Stimulated activated CD8-positive, alpha-beta memory T cell treated with anti-CD3 and anti-CD28 coated beads, Interleukin-15, amount 100 ng/mL, for 1 hour (primary cell): ENCODE measurements around the gene LMF1.
A peak's percentile ranks its signal among the peaks of the same experiment; 100 is the strongest.

ENCODE experiments used
- DNase-seq: peaks from one replicate; pipeline ENCODE4 v3.0.0-alpha.2; 2020; ENCODE audit warnings: low read depth

LMF1 gene

DNA sequence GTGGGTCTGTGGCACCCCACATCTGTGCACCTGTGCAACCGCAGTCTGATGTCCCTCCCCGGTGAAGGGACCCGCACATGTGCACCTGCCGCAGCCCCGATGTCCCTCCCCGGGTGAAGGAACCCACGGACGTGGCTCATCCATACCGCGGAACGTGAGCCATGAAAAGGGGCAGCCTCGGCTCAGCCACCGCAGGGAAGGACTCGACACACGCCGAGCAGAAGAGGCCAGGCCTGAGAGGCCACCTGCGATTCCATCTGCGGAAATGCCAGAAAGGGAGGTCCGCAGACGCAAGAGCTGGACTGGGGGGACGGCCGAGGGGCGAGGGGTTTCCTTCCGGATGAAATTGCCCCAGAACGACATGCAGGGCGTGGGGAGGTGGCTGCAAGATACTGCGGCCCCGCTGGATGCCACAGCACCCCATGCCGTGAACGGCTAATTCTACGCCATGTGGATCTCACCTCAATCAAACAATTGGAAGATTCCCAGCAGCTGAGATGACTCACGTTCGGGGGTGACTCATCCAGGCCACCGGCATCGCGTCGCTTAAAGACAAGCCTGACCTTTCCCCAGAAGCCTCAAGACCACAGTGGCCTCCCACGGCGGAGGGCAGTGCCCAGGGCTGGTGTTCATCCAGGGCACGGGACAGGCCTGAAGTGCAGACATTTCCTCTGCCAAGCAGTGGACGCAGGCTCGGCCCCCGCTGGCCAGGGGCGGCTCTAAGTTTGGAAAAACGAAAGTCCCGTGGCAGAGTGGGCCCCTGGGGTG is 31.8 kb upstream of the LMF1 start:
- DNase-seq: peak; percentile 49

DNA sequence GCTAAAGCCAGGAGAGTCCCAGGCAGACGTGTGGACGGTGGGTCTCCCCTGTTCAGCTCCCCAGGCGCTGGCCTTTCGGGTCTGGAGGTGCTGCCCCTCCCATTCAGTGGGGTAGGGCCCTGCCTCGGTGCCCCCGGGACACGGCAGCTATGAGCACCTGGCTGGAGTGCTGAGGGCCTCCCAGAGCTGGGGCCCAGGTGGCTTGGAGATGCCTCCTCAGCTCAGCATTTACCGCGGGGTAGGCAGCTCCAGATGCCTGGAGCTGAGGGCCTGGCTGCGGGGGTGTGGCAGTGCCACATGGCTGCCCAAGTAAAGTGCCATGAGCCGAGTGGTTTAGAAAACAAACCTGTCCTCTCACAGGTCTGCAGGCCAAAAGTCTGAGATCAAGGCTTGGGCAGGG is 30.3 kb upstream of the LMF1 start:
- no peak for DNase-seq

DNA sequence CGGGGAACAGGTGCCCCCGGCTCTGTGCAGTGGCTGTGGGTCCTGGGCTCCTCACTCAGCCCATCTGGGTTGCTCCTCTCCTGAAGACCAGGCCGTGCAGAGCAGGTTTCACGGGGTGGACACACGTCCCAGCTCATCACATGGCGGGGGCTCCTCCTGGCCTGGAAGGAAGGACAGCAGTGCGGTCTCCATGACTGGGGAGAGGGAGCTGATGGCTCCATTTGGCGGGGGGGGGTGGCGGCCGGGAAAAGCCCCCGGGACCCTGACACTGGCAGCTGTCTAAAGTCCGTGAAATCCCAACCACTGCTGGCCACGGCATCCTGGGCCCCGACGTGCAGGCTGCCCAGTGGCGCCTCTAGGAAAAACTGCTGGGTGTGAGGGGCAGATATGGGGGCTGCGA is 29.8 kb upstream of the LMF1 start:
- DNase-seq: no peak

DNA sequence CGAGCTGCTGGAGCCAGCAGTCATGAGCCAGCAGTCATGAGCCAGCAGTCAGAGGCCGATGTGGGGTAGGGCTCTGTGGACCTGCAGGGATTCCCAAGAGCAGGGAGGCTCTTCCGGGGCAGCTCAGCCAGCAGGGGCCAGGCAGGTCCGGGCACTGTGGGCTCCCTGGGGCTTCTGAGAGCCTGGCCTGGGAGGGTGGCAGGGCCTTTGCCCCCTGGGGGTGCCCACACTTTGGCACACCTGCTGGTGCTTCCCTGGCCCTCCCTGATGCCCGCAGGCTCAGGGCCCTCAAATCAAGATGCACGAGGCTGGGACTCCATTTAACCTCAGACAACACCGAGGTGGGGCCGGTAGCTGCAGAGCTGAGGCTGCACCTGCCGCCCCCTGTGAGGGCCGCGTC is 28.9 kb upstream of the LMF1 start:
- no peak for DNase-seq

DNA sequence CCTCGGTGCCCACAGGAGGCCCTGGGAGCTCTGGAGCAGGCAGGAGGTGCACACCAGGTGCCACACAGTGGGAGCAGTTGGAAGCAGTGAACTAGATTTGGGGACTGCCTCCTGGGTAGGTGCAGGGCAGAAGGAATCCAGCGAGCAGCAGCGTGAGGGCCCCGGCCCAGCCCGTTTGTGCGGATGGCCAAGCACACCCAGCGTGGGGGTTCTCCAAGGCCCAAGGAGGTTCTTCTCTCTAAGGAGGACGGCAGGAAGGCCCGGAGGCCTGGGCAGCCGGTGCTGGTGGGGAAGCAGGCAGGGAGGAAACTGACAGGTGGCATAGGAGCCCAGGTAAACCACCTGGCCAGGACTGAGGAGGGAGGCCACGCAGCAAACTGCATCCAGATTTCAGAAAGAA is 27.8 kb upstream of the LMF1 start:
- DNase-seq: no peak

DNA sequence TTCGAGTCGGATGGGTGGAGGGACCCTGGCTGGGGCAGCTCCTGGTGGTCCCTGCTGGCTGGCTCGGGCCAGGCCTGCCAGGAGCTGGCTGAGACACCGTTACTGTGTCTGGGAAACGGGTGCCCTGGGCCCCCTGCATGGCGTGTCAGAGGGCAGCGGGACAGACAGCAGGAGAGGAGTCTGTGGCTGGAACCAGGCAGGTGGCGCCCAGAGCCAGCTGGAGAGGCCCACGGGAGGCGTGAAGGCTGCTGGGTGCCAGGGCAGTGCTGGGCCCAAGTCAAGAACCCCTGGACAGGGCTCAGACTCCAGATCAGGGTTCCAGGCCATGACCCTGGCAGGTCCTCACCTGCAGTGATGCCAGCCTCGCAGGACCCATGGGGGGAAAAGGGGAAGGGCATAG is 27.4 kb upstream of the LMF1 start:
- no peak for DNase-seq

DNA sequence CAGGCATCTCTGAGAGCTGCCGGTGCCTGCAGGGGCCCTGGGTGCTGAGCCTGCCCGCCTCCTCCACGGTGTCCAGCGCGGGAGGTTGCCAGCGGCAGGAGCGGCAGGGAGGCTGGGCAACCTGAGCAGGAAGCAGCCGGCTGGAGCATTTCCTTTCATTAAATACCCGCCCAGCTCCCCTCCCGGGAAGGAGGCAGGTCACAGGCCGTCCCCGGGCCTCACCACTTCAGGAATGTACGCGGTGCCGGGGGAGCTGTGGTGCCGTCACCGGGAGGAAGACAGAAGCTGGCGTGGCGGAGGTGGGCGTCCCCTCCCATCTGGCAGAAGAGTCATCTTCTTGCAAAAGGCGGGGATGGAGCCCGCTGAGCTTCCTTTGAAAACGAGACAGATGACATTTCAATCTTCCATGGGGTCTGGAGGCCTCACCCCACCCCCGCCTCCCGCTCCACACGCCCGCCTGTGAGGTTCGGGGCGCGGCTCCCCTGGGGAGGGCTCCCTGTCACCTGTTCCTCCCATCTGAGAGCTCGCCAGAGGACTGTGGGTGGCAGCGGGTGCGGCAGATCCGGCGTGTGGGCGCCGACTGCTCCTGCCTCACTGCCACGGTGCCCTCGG is 26.8 kb upstream of the LMF1 start:
- DNase-seq: peak; percentile 27

DNA sequence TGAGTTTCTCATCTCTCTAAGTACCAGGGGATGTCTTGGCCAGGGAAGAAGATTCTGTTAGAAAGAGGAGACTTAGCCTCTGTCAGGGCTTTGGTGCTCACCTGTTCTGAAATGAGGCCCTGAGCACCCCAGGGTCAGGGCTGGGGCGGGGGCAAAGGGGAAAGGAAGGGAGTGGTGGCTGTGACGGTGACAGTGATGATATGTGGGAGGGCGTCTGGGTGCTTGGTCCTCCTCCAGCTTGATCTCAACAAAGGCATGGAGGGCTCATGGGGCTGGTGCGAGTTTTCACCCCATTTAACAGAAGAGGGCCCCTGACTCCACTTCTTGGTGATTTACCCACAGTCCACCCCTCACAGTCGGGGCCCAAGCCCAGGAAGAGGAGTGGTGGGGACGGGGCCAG is 25.9 kb upstream of the LMF1 start:
- DNase-seq: no peak

DNA sequence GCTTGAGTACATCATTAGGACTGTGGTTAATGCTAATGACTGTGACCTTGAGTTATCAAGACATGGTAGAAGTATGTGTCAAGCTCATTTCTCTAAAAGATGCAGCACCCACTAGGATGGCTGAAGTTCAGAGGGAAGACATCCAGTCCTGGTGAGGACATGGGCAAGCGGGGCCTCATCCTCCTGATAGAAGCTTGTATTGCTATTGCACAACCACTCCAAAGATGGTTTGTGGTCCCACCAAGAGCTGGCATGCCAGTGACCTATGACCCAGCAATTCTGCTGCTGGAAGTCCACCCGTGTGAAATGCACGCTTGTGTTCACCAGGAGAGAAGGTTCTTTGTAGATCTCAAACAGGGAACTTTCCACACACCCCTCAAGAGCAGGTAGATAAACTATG is 25.0 kb upstream of the LMF1 start:
- DNase-seq: no peak

DNA sequence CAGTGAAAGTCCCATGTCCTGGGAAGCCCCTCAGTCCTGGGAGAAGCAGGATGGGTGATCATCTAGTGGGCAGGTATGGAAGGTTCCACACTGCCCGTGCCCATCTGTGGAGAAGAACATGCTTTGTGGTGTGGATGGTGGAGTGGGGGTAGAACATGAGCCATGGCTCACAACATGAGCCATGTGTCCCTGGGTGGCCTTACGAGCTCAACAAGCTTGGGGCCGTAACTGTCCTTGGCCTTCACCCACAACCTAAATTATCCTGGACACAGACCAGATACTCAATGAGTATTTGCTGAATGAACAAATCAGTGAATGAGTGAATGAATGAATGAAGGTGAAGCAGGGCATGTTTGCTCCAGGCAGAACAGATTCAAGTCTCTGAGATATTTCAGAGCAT is 24.3 kb upstream of the LMF1 start:
- DNase-seq: no peak

DNA sequence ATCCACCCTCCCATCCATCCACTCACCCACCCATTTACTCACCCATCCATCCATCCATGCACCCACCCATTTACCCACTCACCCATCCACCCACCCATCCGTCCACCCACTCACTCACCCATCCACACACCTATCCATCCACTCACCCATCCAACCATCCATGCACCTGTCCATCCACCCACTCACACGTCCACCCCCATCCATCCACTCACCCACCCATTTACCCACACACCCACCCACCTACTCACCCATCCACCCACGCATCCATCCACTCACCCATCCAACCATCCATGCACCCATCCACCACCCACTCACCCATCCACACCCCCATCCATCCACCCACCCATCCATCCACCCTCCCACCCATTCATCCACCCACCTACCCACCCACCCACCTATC is 22.9 kb upstream of the LMF1 start:
- DNase-seq: no peak

DNA sequence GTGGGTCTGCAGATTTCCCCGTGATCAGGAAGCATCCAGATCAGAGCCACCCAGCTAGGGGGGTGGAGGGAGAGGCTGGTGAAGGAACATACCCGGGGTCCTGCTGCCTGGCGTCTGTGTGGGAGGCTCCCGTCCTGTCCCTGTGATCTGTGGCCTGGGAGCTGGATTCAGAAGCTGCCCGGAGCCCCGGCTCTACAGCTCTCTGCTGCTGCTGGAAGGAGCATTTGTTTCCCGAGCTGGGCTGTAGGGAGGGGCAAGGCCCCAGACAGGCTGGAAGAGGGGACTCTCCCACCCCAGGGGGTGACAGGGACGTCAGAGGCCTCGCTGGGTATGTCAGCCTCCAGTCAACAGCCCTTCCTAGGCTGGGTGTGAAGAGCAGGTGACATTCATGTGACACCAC is 21.0 kb upstream of the LMF1 start:
- no peak for DNase-seq

DNA sequence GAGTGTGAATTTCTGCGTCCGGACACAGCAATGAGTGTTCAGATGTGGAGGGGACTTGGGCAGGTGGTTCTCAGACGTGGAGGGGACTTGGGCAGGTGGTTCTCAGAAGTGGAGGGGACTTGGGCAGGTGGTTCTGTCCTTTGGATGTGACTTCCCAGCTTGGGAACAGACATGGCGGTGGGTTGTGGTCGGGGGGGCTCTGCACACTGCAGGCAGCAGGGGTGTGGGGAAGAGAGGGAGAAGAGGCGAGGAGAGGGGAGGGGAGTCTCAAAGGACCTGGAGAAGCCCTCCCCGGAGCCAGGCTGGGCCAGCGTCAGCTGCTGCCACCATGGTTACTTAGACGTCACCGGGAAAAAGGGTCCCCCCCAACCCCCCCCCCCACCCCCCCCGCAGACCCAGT is 20.6 kb upstream of the LMF1 start:
- no peak for DNase-seq

DNA sequence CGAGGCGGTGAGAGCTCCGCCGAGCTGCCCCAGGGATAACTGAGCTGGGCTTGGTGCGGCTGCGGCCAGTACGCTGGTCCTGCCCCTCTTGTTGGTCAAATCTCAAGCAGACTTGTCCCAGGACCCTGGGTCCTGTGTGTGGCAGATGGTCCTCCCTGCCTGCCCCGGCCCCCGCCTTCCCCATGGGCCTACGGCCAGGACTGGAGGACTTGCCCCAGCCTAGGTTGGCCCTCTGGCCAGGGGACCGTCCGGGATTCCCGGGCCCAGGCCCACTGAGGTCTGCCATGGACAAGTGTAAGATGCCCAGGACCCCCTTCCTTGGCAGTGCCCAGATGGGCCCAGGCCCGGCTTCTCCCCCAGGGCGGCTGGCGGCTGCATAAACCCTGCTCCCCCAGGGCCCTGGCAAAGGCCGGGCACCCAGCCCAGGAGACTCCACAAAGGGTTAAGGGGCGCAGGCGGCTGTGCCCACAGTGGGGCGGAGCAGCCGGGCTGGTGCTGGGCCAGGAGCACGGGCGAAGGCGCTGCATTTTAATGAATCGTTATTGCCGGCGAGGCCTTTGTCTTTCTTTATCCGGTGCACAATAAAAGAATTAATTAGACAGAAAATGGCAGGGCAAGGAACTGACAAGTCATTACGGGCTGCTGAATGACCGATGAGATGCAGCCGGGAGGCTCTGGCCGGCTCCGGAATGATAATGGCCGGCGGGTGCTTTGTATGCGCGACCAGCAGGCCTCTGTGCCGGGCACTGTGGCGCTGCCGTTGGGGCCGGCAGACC is 19.9 kb upstream of the LMF1 start:
- DNase-seq: no peak

DNA sequence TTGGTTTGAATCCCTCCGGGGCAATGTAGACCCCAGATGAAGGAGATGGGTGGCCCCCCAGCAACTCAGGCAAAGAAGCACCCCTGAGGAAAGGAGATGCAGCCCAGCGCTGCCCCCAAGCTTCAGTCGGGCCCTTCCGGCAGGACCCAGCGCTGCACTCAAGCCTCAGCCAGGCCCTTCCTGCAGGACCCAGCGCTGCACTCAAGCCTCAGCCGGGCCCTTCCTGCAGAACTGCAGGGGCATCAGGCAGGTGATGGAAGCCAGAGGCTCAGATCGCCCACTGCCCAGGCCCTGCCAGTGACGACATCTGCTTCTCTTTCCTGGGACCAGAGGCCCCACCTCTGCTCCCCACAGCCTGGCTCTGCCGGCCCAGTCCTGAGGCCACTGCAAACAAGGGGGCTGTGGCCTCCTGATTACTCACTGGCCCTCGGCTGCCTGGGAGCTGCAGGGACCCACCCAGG is 18.6 kb upstream of the LMF1 start:
- DNase-seq: no peak

DNA sequence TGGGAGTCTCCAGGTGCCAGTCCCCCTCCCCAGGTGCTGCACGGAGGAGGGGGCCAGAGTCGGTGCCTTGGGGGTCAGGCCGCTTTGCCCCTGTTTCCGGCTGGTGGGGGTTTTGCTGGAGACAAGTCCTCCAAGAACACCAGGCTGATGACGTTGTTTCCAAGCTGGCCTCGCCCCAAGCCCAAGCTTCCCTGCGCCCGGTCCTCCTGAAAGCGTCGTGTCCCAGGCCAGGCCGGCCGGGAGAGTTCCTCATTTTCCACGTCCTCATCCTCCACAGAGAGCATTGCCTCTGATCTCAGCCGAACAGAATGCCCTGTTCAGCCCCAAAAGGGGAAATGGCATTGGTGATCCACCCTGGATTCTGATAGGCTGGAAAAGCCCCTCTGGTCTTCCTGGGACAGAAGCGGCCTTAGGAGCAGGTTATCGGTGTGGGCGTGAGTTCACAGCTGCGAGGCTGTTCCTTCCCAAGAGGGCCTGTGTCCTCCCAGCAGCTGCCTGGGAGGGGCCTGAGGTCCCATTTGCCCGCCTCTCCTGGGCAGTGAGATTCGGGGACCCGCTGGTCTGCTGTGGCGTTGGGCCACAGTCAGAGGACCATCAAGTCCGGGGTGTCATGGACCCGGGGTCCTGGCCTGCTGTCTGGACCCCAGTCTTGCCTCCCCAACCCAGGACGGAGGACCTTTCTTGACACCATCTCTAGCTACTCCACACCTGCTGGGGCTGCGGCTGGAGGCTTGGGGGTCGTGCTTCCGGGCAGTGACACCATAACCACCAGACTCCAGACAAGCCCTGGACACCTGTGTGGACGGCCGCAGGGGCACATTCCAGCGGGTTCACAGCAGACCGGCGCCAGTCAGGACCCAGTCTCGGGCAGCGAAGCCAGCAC is 17.9 kb upstream of the LMF1 start:
- DNase-seq: no peak

DNA sequence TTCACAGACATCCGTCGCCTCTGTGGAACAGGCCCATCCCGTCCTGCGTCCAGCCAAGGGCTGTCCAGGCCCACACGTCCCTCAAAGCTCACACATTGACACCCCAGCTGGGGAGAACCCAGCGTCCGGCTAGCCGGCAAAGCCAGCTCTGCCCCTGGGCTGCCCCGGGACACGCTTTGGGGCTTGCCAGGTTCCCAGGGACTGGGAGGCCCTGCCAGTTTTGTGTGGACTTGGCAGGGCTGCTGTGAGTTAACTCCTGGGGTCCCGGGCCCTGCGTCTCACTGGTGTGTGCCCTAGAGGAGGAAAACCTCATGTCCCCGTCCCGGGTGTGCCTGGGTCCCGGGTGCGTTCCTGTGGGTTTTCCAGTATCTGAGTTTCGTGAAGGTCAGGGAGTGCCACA is 17.1 kb upstream of the LMF1 start:
- no peak for DNase-seq

DNA sequence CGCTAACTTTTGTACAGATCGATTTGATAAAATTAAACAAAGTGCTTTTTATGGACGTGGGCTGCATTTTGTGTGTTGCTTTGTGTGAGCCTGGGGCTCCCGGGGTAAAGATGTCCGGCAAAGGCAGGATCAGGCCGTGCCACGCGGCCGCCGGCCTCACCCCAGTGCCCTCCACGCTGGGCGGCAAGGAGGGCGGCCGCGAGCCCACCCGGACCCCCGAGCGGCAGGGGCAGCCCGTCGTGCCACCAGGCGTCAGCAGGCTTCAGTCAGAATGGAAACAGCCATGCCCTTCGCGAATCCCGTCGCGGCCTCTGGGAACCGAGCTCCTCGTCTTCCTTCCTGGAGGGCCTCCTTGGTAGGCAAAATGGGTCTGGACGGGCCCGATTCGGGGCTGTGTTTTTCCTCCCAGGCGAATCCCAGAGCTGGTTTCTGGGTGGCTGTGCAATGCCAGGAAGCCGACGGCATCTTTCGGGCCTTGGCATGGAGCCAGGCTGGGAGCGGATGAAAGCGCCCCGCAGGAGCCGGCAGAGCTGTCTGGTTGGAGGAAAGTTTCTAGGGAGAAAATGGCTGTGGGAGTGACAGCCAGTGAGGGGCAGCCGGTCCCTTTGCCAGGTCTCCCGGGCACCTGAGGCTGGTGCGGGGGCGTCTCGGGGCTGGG is 16.3 kb upstream of the LMF1 start:
- DNase-seq: no peak

DNA sequence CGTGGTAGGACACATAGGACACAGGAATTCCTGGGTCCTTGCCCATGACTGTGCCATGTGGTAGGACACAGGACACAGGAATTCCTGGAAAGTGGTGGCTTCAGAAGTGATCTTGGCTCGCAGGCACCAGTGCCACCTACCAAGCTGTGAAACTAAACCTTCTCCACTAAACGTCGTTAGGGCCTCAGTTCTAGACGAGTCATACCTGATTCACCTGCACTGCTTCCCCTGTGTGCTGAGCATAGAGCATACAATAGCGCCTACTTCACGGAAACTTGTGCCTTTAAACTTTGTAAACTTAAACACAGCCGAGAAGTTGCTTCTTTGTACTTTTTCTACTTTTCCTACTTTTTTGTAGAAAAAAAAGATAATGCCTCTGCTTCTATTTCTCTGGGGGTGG is 15.6 kb upstream of the LMF1 start:
- no peak for DNase-seq

DNA sequence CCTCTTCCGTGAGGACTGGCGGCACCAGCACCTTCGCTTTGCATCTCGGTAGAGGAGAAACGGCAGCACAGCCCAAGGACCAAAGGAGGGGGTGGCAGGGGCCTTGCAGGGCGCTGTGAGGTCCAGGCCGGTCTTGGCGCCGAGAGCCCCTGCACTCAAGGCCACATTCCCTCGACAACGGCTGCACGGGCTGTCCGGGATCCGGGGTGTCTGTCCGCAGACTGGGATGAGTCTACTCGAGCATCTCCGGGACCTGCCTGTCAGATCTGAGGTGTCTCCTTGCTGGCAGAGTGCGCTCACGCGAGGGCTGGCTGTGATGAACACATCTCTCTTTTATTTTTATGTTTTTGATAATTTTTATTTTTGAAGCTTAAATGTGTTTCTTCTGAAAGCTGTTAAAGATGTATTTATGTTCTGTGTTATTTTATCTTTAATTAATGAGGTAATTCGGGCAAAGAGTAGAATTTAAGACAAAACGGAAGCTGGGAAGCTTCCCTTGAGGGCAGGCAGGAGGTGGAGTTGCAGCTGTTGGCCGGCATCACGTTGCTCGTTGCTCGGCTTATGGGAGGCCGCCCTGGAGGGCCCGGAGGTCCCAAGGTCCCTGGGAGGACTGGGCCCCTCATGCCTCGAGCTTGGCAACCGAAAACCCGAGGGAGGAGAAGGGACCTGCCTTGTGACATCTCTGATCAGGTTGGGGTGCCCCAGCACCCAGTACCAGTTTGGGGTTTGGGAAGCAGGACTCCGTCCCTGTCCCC is 15.0 kb upstream of the LMF1 start:
- DNase-seq: no peak
